T-cell (primary cell): Measurements from ENCODE around the gene ADH1A. TPM values are rescaled to one million over a fixed set of nuclear protein-coding genes. Genes with fewer than 3 reads are reported as not detected.

Experiments
- ATAC-seq, 4 experiments: fragments of 200-7000 bp in 3 of 4; fragments of 150-1000 bp in 1 of 4; cut with Tn5 transposase; replicated peaks in 1 of 4; 1 replicate in 3 of 4; 2 replicates in 1 of 4; pipeline ENCODE4 v1.10.0; 2021; ENCODE audit warnings: moderate library complexity in 3 of 4, mild to moderate bottlenecking in 2 of 4, moderate number of reproducible peaks in 1 of 4
- CTCF ChIA-PET, 2 donors: fragments of 300-600 bp; sonication (Branson Sonifier 250); formaldehyde crosslinking; loops; one replicate each; lab custom pipeline; 2022; ENCODE audit warnings: antibody characterized with exemption in 2 of 2; lab: Charles Lee
- POLR2A ChIA-PET, 2 donors: fragments of 300-600 bp; sonication (Branson Sonifier 250); formaldehyde crosslinking; loops; one replicate each; lab custom pipeline; 2022; ENCODE audit warnings: antibody characterized with exemption in 2 of 2; lab: Charles Lee
- DNase-seq, 35 experiments: peaks; one replicate each; pipeline versions ENCODE4 v3.0.0 to v3.0.0-alpha.2; 2013 to 2023
- H3K27ac ChIP-seq: one replicate; pipeline ENCODE4 v1.5.1; 2013; ENCODE audit warnings: low read length
- H3K27me3 ChIP-seq, 2 experiments: replicated peaks in 1 of 2; 1 replicate in 1 of 2; 2 replicates in 1 of 2; pipeline versions ENCODE4 v1.6.1 to v1.7.0; 2013; ENCODE audit warnings: low read length in 1 of 2, mixed read lengths in 1 of 2; ENCODE audit not compliant: control insufficient read depth in 2 of 2, insufficient read depth in 2 of 2; ENCODE audit errors: extremely low read depth in 1 of 2
- H3K36me3 ChIP-seq, 2 donors: 1 replicate in 1 of 2; 2 replicates in 1 of 2; pipeline versions ENCODE4 v1.6.1 to v1.7.0; 2013; ENCODE audit warnings: low read length in 1 of 2; ENCODE audit not compliant: control insufficient read depth in 2 of 2, insufficient read depth in 1 of 2; ENCODE audit errors: extremely low read depth in 1 of 2
- H3K4me1 ChIP-seq, 2 experiments: 1 replicate in 1 of 2; 2 replicates in 1 of 2; pipeline versions ENCODE4 v1.6.1 to v1.7.0; 2013; ENCODE audit warnings: low read length in 2 of 2, mixed read lengths in 1 of 2; ENCODE audit not compliant: insufficient read depth in 2 of 2, control insufficient read depth in 1 of 2; ENCODE audit errors: extremely low read depth in 1 of 2
- H3K4me3 ChIP-seq, 2 donors: 1 replicate in 1 of 2; 2 replicates in 1 of 2; pipeline versions ENCODE4 v1.5.1 to v1.7.0; 2013; ENCODE audit warnings: mild to moderate bottlenecking in 2 of 2, low read length in 1 of 2, moderate library complexity in 1 of 2; ENCODE audit not compliant: control insufficient read depth in 1 of 2; ENCODE audit errors: extremely low read depth in 1 of 2
- H3K9me3 ChIP-seq: 2 replicates; pipeline ENCODE4 v1.7.0; 2013
- H3K27ac Mint-ChIP-seq, 2 donors: one replicate each; pipeline ENCODE4 v1.8.0; 2020 to 2021; ENCODE audit warnings: mild to moderate bottlenecking in 2 of 2, mixed read lengths in 2 of 2
- H3K27me3 Mint-ChIP-seq, 2 donors: one replicate each; pipeline ENCODE4 v1.8.0; 2021 to 2022; ENCODE audit warnings: mixed read lengths in 2 of 2
- H3K36me3 Mint-ChIP-seq: one replicate; pipeline ENCODE4 v1.8.0; 2021; ENCODE audit warnings: mixed read lengths
- H3K4me1 Mint-ChIP-seq, 3 donors: one replicate each; pipeline ENCODE4 v1.8.0; 2020 to 2022; ENCODE audit warnings: mixed read lengths in 3 of 3, mild to moderate bottlenecking in 1 of 3
- H3K4me3 Mint-ChIP-seq, 3 donors: one replicate each; pipeline ENCODE4 v1.8.0; 2020 to 2022; ENCODE audit warnings: mild to moderate bottlenecking in 3 of 3, mixed read lengths in 3 of 3, moderate library complexity in 3 of 3
- H3K9me3 Mint-ChIP-seq, 3 donors: one replicate each; pipeline ENCODE4 v1.8.0; 2020 to 2022; ENCODE audit warnings: mixed read lengths in 3 of 3
- WGBS: methylation state at CpG from one replicate; pipeline ENCODE4 v1.1.5; 2013; ENCODE audit warnings: missing lambda C conversion rate; ENCODE audit not compliant: insufficient coverage; 5-methylcytosine and 5-hydroxymethylcytosine counted together
- total RNA-seq, 35 experiments: library from RNA in 6 of 35; stranded (reverse) in 6 of 35; fragments of 120-200 nt in 1 of 35; gene quantifications; one replicate each; pipeline versions ENCODE4 v1.2.1 to v1.2.4 and lab custom pipeline; 2013 to 2026

Gene ADH1A
- total RNA-seq, 5 donors from 2014 or later (not counting 1 experiment from before 2014, with no cell fraction given), result 0.20 TPM; not detected in 4

DNA sequence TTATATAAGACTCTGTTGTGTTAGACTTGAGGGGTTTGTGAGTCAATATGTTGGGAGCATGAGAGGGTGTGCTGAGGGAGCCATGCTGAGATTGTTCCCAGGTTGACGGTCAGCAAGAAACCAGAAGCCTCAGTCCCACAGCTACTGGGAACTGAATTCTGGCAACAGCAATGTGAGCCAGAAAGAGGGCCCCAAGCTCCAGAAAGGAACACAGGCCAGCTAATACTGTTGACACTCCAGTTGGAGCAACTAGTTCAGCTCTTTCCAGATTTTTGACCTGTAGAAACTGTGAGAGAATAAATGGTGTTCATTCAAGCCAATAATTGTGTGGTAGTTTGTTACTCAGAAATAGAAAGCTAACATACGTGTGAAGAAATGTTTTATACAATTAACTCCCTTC, 17.1 kb downstream of the ADH1A start:
- CTCF ChIA-PET, result no interaction called here
- Mint-ChIP-seq H3K27me3 (peaks cover 0 to 4% of the 10 kb centered on the region in 2 donors), H3K4me1 (no peaks in the 10 kb centered on the region), H3K27ac (no peak overlapping the region), H3K36me3 (no peaks in the 10 kb centered on the region), H3K4me3 (no peak overlapping the region), H3K9me3 (no peaks in the 10 kb centered on the region)
- DNase-seq (no peak), ATAC-seq (no peak)
- POLR2A ChIA-PET, result no interaction called here
- no peaks in the 10 kb centered on the region for H3K9me3 ChIP-seq
- 100% methylated on average over 1 of the region's 2 CpGs for WGBS
- no peak overlapping the region for H3K4me3 ChIP-seq
- H3K27ac ChIP-seq, result no peak overlapping the region
- H3K27me3 ChIP-seq, result no peaks in the 10 kb centered on the region
- H3K36me3 ChIP-seq, result no peaks in the 10 kb centered on the region
- H3K4me1 ChIP-seq, result no peaks in the 10 kb centered on the region

DNA sequence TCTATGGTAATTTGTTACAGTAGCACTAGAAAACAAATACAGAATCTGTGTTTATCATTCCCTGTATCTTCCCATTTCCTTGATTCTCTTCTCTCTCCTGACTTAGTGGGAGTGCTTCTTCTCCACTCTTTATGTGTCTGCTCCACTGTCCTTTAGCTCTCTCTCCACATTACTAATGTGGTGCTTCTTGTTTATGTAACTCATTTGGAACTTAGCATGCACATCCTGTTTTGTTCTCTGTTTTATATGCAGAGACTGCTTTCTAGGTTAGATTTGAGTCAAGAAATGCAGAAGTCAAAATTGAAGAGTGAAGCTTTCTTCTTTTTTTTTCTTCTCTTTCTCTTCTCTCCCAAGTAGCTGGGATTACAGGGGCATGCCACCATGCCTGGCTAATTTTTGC, 25.9 kb downstream of the ADH1A start:
- Mint-ChIP-seq H3K27ac (no peak overlapping the region), H3K4me1 (no peaks in the 10 kb centered on the region), H3K27me3 (peaks cover 0 to 10% of the 10 kb centered on the region in 2 donors), H3K9me3 (peaks cover 8 to 21% (median 9%) of the 10 kb centered on the region in 3 donors), H3K4me3 (no peak overlapping the region), H3K36me3 (peaks cover 3% of the 10 kb centered on the region)
- no peaks in the 10 kb centered on the region for H3K4me1 ChIP-seq
- no peaks in the 10 kb centered on the region for H3K36me3 ChIP-seq
- DNase-seq (no peak), ATAC-seq (no peak)
- ChIA-PET CTCF (no interaction called here), POLR2A (no interaction called here)
- H3K27me3 ChIP-seq, result peaks cover 0 to 11% of the 10 kb centered on the region in 2 experiments
- no peak overlapping the region for H3K27ac ChIP-seq
- H3K9me3 ChIP-seq, result no peaks in the 10 kb centered on the region
- H3K4me3 ChIP-seq, result no peak overlapping the region

DNA sequence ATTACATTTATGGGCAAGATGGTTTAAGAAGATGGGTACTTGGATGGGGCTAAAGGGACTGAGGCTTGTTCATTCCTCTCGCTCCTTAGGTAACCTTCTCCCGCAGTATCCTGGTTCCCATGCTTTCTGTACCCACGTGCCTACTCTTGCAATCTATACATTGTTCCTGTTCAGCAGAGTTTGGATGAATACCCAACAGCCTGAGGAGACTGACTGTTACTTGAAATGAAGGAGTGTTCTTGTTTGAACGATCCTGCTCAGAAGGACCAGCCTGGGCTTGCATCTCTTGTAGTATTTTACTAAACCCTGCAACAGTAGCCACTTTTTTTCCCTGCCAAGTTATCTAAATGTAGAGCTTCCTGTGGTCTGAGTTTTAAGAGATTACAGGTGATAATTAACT, 38.0 kb downstream of the ADH1A start:
- no CpG with 5 or more reads among the region's 4 CpGs for WGBS
- no peak for DNase-seq
- no peak overlapping the region for H3K4me3 Mint-ChIP-seq
- H3K36me3 Mint-ChIP-seq, result no peaks in the 10 kb centered on the region
- H3K4me3 ChIP-seq, result no peak overlapping the region
- H3K9me3 Mint-ChIP-seq, result peaks cover 0 to 4% (median 0%) of the 10 kb centered on the region in 3 donors
- H3K27ac Mint-ChIP-seq, result no peak overlapping the region
- H3K4me1 ChIP-seq, result no peaks in the 10 kb centered on the region
- ATAC-seq, result no peak
- no peak overlapping the region for H3K27ac ChIP-seq
- ChIA-PET CTCF (no interaction called here), POLR2A (no interaction called here)
- H3K9me3 ChIP-seq, result no peaks in the 10 kb centered on the region
- no peaks in the 10 kb centered on the region for H3K36me3 ChIP-seq
- peaks cover 0 to 1% of the 10 kb centered on the region in 2 donors for H3K27me3 Mint-ChIP-seq
- H3K4me1 Mint-ChIP-seq, result no peaks in the 10 kb centered on the region
- peaks cover 0 to 8% of the 10 kb centered on the region in 2 experiments for H3K27me3 ChIP-seq

DNA sequence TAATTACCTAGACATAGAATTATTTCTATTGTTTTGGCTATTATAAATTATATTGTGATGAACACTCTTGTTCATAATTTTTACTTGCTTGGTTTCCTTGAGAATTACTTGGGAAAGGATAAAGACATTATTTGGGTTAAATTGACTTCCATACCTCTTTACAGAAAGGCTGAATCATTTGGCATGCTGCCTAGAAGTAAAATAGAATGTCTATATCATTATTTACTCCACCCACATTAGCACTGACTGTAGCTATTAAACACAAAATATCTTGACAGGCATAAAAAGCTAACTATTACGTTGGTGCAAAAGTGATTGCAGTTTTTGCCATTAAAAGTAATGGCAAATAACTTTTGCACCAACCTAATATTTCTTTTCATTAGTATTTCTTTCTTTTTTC, 42.1 kb downstream of the ADH1A start:
- ChIA-PET POLR2A (no interaction called here), CTCF (no interaction called here)
- peaks cover 3 to 8% of the 10 kb centered on the region in 2 donors for H3K27me3 Mint-ChIP-seq
- no CpG with 5 or more reads among the region's 1 CpG for WGBS
- no peaks in the 10 kb centered on the region for H3K4me1 Mint-ChIP-seq
- Histone ChIP-seq H3K4me3 (no peak overlapping the region), H3K27ac (no peak overlapping the region), H3K9me3 (no peaks in the 10 kb centered on the region), H3K4me1 (no peaks in the 10 kb centered on the region), H3K27me3 (peaks cover 0 to 8% of the 10 kb centered on the region in 2 experiments), H3K36me3 (no peaks in the 10 kb centered on the region)
- H3K27ac Mint-ChIP-seq, result no peak overlapping the region
- H3K36me3 Mint-ChIP-seq, result no peaks in the 10 kb centered on the region
- DNase-seq (no peak), ATAC-seq (no peak)
- peaks cover 12 to 20% (median 16%) of the 10 kb centered on the region in 3 donors for H3K9me3 Mint-ChIP-seq
- H3K4me3 Mint-ChIP-seq, result no peak overlapping the region

DNA sequence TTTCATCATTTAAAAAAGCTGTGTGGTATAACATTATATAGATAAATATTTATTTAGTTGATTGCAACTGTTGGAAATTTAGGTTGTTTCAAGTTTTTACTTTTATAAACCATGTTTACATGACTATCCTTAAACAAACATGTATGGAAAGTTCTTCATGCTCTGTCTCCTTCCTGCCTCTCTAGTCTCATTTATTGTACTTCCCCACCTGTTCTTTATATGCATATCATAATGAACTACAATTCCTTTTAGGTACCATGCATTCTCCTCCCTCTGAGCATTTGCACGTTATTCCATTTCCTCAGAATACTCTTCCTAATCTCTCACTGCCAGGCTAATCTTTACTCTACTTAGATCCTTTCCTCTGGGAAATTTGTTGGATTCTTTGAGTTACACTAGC, 54.8 kb downstream of the ADH1A start:
- H3K9me3 Mint-ChIP-seq, result peaks cover 10 to 14% (median 11%) of the 10 kb centered on the region in 3 donors
- Histone ChIP-seq H3K27me3 (no peaks in the 10 kb centered on the region), H3K4me3 (no peak overlapping the region), H3K9me3 (no peaks in the 10 kb centered on the region), H3K4me1 (no peaks in the 10 kb centered on the region), H3K27ac (no peak overlapping the region), H3K36me3 (no peaks in the 10 kb centered on the region)
- H3K4me3 Mint-ChIP-seq, result no peak overlapping the region
- no peaks in the 10 kb centered on the region for H3K4me1 Mint-ChIP-seq
- WGBS, result no CpG with 5 or more reads among the region's 1 CpG
- peaks cover 0 to 8% of the 10 kb centered on the region in 2 donors for H3K27me3 Mint-ChIP-seq
- H3K27ac Mint-ChIP-seq, result no peak overlapping the region
- POLR2A ChIA-PET, result no interaction called here
- ATAC-seq (no peak), DNase-seq (no peak)
- H3K36me3 Mint-ChIP-seq, result no peaks in the 10 kb centered on the region
- CTCF ChIA-PET, result no interaction called here

DNA sequence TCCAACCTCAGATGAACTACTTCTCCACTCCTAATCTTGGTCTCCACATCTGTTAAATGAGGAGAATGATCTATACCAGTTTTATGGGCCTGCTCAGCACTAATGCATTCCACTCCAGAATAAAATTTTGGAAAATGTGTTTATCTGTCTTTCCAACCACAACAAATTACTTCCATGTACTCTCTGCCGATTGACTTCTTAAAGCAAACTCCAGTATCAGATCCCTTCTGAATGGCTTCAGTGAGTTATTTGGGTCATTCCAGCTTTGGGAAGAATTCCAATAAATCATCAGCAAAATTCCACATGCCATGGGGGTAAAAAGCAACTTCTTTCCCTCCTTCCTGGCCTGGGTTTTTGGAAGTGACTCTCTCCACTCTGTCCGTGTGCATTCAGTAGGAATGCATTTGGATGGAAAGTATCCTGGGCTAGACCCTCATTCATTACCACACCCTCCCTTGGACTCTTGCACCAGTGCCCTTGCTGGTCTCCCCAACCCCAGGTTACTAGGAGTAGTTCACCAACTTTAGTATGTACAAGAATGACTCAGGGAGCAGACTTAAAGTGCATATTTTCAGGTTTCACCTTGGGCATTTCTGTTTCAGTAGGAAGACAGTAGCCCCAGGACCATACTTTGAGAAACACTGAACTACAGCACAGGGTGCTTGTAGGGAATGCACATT, 56.3 kb downstream of the ADH1A start:
- DNase-seq (no peak), ATAC-seq (no peak)
- peaks cover 0 to 7% of the 10 kb centered on the region in 2 donors for H3K27me3 Mint-ChIP-seq
- Histone ChIP-seq H3K27ac (no peak overlapping the region), H3K27me3 (no peaks in the 10 kb centered on the region), H3K4me3 (no peak overlapping the region), H3K36me3 (no peaks in the 10 kb centered on the region), H3K9me3 (no peaks in the 10 kb centered on the region), H3K4me1 (no peaks in the 10 kb centered on the region)
- ChIA-PET POLR2A (no interaction called here), CTCF (no interaction called here)
- no CpG with 5 or more reads among the region's 2 CpGs for WGBS
- H3K27ac Mint-ChIP-seq, result no peak overlapping the region
- no peaks in the 10 kb centered on the region for H3K36me3 Mint-ChIP-seq
- H3K4me3 Mint-ChIP-seq, result no peak overlapping the region
- H3K4me1 Mint-ChIP-seq, result no peaks in the 10 kb centered on the region
- H3K9me3 Mint-ChIP-seq, result peaks cover 10 to 26% (median 21%) of the 10 kb centered on the region in 3 donors
